HAP-1 (cell line): ENCODE measurements around the gene PCARE.

Experiments
- DNase-seq, 2 experiments: peaks; one replicate each; pipeline ENCODE4 v3.0.0-alpha.2; 2016 to 2020; ENCODE audit warnings: low spot score in 2 of 2
- H3K27me3 ChIP-seq: fragments of 250-450 bp; sonication (Bioruptor Pico); 2 replicates; pipeline ENCODE4 v1.5.1; 2020; ENCODE audit warnings: low read depth, mild to moderate bottlenecking, moderate library complexity
- H3K36me3 ChIP-seq: fragments of 250-450 bp; sonication (Bioruptor Pico); replicated peaks from 2 replicates; pipeline ENCODE4 v1.5.1; 2020; ENCODE audit warnings: mild to moderate bottlenecking
- H3K4me1 ChIP-seq: fragments of 250-450 bp; sonication (Bioruptor Pico); 2 replicates; pipeline ENCODE4 v1.5.1; 2020; ENCODE audit warnings: mild to moderate bottlenecking
- H3K4me3 ChIP-seq: fragments of 250-450 bp; sonication (Bioruptor Pico); 2 replicates; pipeline ENCODE4 v1.5.1; 2020; ENCODE audit warnings: mild to moderate bottlenecking, moderate library complexity
- H3K9me3 ChIP-seq: fragments of 250-450 bp; sonication (Bioruptor Pico); 2 replicates; pipeline ENCODE4 v1.5.1; 2020; ENCODE audit warnings: mild to moderate bottlenecking, moderate library complexity
- in situ Hi-C: fragments of 300-500 bp; cut with MboI; formaldehyde crosslinking; loops from 3 replicates; pipeline ENCODE4 v1.14.3; 2020; ENCODE audit warnings: low sequenced_read_pairs, inconsistent platforms, mixed read lengths

The PCARE gene

GRCh38 chr2:29032189-29032588 lies 42.1 kb downstream of the PCARE start:
- DNase-seq: no peak
- Histone ChIP-seq H3K36me3 (no peaks in the 10 kb centered on the region), H3K4me3 (no peak overlapping the region), H3K4me1 (peaks cover 10% of the 10 kb centered on the region), H3K27me3 (no peaks in the 10 kb centered on the region), H3K9me3 (no peaks in the 10 kb centered on the region)
- in situ Hi-C loops: no loop called here

GRCh38 chr2:29031046-29031445 lies 43.3 kb downstream of the PCARE start:
- H3K36me3 ChIP-seq: no peaks in the 10 kb centered on the region
- DNase-seq: no peak
- H3K27me3 ChIP-seq: no peaks in the 10 kb centered on the region
- in situ Hi-C loops: no loop called here
- no peak overlapping the region for H3K4me3 ChIP-seq
- no peaks in the 10 kb centered on the region for H3K9me3 ChIP-seq
- peaks cover 10% of the 10 kb centered on the region for H3K4me1 ChIP-seq

GRCh38 chr2:29025711-29026110 lies 48.6 kb downstream of the PCARE start:
- Histone ChIP-seq H3K4me3 (no peak overlapping the region), H3K9me3 (no peaks in the 10 kb centered on the region), H3K4me1 (no peaks in the 10 kb centered on the region), H3K27me3 (no peaks in the 10 kb centered on the region), H3K36me3 (no peaks in the 10 kb centered on the region)
- DNase-seq: no peak
- in situ Hi-C loops: no loop called here

GRCh38 chr2:29024882-29025430 lies 49.4 kb downstream of the PCARE start:
- Histone ChIP-seq H3K9me3 (no peaks in the 10 kb centered on the region), H3K27me3 (no peaks in the 10 kb centered on the region), H3K4me3 (no peak overlapping the region), H3K36me3 (no peaks in the 10 kb centered on the region), H3K4me1 (no peaks in the 10 kb centered on the region)
- no peak for DNase-seq
- in situ Hi-C loops: no loop called here

GRCh38 chr2:29023188-29023587 lies 51.1 kb downstream of the PCARE start:
- DNase-seq: no peak
- in situ Hi-C loops: no loop called here
- no peaks in the 10 kb centered on the region for H3K36me3 ChIP-seq
- no peaks in the 10 kb centered on the region for H3K4me1 ChIP-seq
- no peaks in the 10 kb centered on the region for H3K9me3 ChIP-seq
- no peak overlapping the region for H3K4me3 ChIP-seq
- H3K27me3 ChIP-seq: no peaks in the 10 kb centered on the region

- Histone ChIP-seq H3K9me3 (no peaks in the 10 kb centered on the region), H3K4me3 (no peak overlapping the region), H3K36me3 (no peaks in the 10 kb centered on the region), H3K27me3 (no peaks in the 10 kb centered on the region), H3K4me1 (no peaks in the 10 kb centered on the region)
- in situ Hi-C loops: no loop called here
- no peak for DNase-seq
Measured at GRCh38 chr2:29022679-29023078, 51.6 kb downstream of the PCARE start.

- no peak overlapping the region for H3K4me3 ChIP-seq
- in situ Hi-C loops: no loop called here
- no peaks in the 10 kb centered on the region for H3K9me3 ChIP-seq
Measured at GRCh38 chr2:29021886-29022285, 52.4 kb downstream of the PCARE start.

GRCh38 chr2:29017716-29018435 lies 56.4 kb downstream of the PCARE start:
- Histone ChIP-seq H3K4me3 (no peak overlapping the region), H3K27me3 (no peaks in the 10 kb centered on the region), H3K36me3 (no peaks in the 10 kb centered on the region), H3K9me3 (no peaks in the 10 kb centered on the region), H3K4me1 (no peaks in the 10 kb centered on the region)
- DNase-seq: no peak
- in situ Hi-C loops: no loop called here

More at GRCh38 chr2:29021886-29022285, 52.4 kb downstream of the PCARE start:
- no peaks in the 10 kb centered on the region for H3K36me3 ChIP-seq
- H3K4me1 ChIP-seq: no peaks in the 10 kb centered on the region
- no peak for DNase-seq
- no peaks in the 10 kb centered on the region for H3K27me3 ChIP-seq

GRCh38 chr2:29016504-29016903 lies 57.8 kb downstream of the PCARE start:
- in situ Hi-C loops: no loop called here
- Histone ChIP-seq H3K4me3 (no peak overlapping the region), H3K4me1 (no peaks in the 10 kb centered on the region), H3K9me3 (no peaks in the 10 kb centered on the region), H3K27me3 (no peaks in the 10 kb centered on the region), H3K36me3 (no peaks in the 10 kb centered on the region)
- DNase-seq: no peak

GRCh38 chr2:29015701-29016470 lies 58.4 kb downstream of the PCARE start:
- in situ Hi-C loops: no loop called here
- H3K4me3 ChIP-seq: no peak overlapping the region
- H3K4me1 ChIP-seq: no peaks in the 10 kb centered on the region
- no peaks in the 10 kb centered on the region for H3K9me3 ChIP-seq
- no peaks in the 10 kb centered on the region for H3K27me3 ChIP-seq
- H3K36me3 ChIP-seq: no peaks in the 10 kb centered on the region
- no peak for DNase-seq

GRCh38 chr2:29014811-29015421 lies 59.4 kb downstream of the PCARE start:
- no peak overlapping the region for H3K4me3 ChIP-seq
- no peaks in the 10 kb centered on the region for H3K4me1 ChIP-seq
- in situ Hi-C loops: no loop called here
- no peaks in the 10 kb centered on the region for H3K9me3 ChIP-seq
- no peaks in the 10 kb centered on the region for H3K27me3 ChIP-seq
- H3K36me3 ChIP-seq: no peaks in the 10 kb centered on the region
- DNase-seq: no peak

- Histone ChIP-seq H3K9me3 (no peaks in the 10 kb centered on the region), H3K4me1 (no peaks in the 10 kb centered on the region), H3K4me3 (no peak overlapping the region), H3K36me3 (no peaks in the 10 kb centered on the region), H3K27me3 (no peaks in the 10 kb centered on the region)
- in situ Hi-C loops: no loop called here
- no peak for DNase-seq
Measured at GRCh38 chr2:29014331-29014730, 60.0 kb downstream of the PCARE start.

- Histone ChIP-seq H3K9me3 (no peaks in the 10 kb centered on the region), H3K4me1 (no peaks in the 10 kb centered on the region), H3K36me3 (no peaks in the 10 kb centered on the region), H3K27me3 (no peaks in the 10 kb centered on the region), H3K4me3 (no peak overlapping the region)
- in situ Hi-C loops: no loop called here
- no peak for DNase-seq
Measured at GRCh38 chr2:29013057-29013780, 61.1 kb downstream of the PCARE start.
